Lung (tissue), 12 donors: ENCODE results near the gene GSTM4. TPM values are rescaled to one million over a fixed set of nuclear protein-coding genes. Genes with fewer than 3 reads are reported as not detected.

Experiments
- ATAC-seq: fragments of 200-7000 bp; cut with Tn5 transposase; one replicate; pipeline ENCODE4 v1.9.1; 2020; ENCODE audit warnings: moderate number of reproducible peaks; ENCODE audit not compliant: insufficient read depth, low FRiP score
- DNase-seq, 3 donors: peaks; one replicate each; pipeline ENCODE4 v3.0.0-alpha.2; 2013 to 2017
- H3K27ac ChIP-seq, 2 donors: one replicate each; pipeline ENCODE4 v1.5.1; 2013; ENCODE audit warnings: mild to moderate bottlenecking in 2 of 2, moderate library complexity in 2 of 2, control low read depth in 1 of 2, inconsistent platforms in 1 of 2, low read depth in 1 of 2, low read length in 1 of 2
- H3K27me3 ChIP-seq, 3 donors: one replicate each; pipeline ENCODE4 v1.5.1; 2013; ENCODE audit warnings: low read length in 2 of 3; ENCODE audit not compliant: control insufficient read depth in 3 of 3, insufficient read depth in 3 of 3
- H3K36me3 ChIP-seq, 4 donors: one replicate each; pipeline ENCODE4 v1.5.1; 2013; ENCODE audit warnings: low read length in 4 of 4, mild to moderate bottlenecking in 1 of 4, moderate library complexity in 1 of 4; ENCODE audit not compliant: control insufficient read depth in 4 of 4, insufficient read depth in 4 of 4
- H3K4me1 ChIP-seq, 5 donors: one replicate each; pipeline ENCODE4 v1.5.1; 2013; ENCODE audit warnings: low read length in 5 of 5, mild to moderate bottlenecking in 2 of 5, moderate library complexity in 1 of 5; ENCODE audit not compliant: control insufficient read depth in 5 of 5, insufficient read depth in 5 of 5
- H3K4me3 ChIP-seq: one replicate; pipeline ENCODE4 v1.5.1; 2013; ENCODE audit warnings: mild to moderate bottlenecking, control low read depth, moderate library complexity
- H3K9ac ChIP-seq, 2 donors: one replicate each; pipeline ENCODE4 v1.5.1; 2013; ENCODE audit warnings: low read length in 2 of 2, control low read depth in 1 of 2; ENCODE audit not compliant: insufficient read depth in 1 of 2
- H3K9me3 ChIP-seq, 4 donors: one replicate each; pipeline ENCODE4 v1.5.1; 2013; ENCODE audit warnings: low read length in 3 of 4, mild to moderate bottlenecking in 1 of 4, moderate library complexity in 1 of 4; ENCODE audit not compliant: control insufficient read depth in 4 of 4, insufficient read depth in 3 of 4
- CTCF ChIP-seq: IDR thresholded peaks from 2 replicates; pipeline ENCODE4 v1.5.1; 2012; ENCODE audit warnings: mild to moderate bottlenecking; ENCODE audit errors: control extremely low read depth, extremely low read depth
- WGBS, 2 donors: extraction: QIAGEN DNeasy Blood & Tissue Kit; methylation state at CpG; one replicate each; pipeline ENCODE4 v1.1.7; 2013; 5-methylcytosine and 5-hydroxymethylcytosine counted together
- polyA plus RNA-seq, 2 donors: library from polyadenylated mRNA; stranded (reverse); fragments of 200-250 nt; gene quantifications; one replicate each; pipeline ENCODE4 v1.2.1, GENCODE V29; 2013
- total RNA-seq, 2 donors: library from RNA; depleted of rRNA in 1 of 2; stranded (reverse); fragments of >200 nt in 1 of 2; gene quantifications; one replicate each; pipeline ENCODE4 v1.2.1, GENCODE V29; 2014 to 2021
- donor health status: control.
- donor health status: control.
- donor health status: Bipolar disorder and iron deficiency.
- donor health status: healthy.
- donor health status: DM: yes; HTN: yes; CAD: no.

GSTM4 gene
- total and polyA plus RNA-seq, 4 donors, result 8.8 to 19.7 (median 17.9) TPM

DNA sequence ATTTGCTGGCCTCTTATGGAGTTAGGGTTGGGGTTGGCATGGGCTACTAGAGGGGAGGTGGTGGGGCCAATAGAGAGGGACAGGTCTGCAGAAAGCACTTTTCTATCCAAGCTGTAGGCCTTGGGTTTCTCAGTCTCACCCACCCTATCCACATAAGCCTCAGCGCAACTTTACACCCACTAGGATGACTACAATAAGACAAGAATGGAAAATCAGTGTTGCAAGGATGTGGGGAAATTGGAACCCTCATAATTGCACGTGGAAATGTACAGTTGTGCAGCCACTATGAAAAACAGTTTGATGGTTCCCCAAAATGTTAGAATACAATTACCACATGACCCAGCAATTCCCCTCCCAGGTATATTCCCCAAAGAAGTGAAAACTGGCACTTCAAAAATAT is 14.0 kb upstream of the GSTM4 start:
- H3K27ac ChIP-seq, result no peak overlapping the region
- H3K9me3 ChIP-seq, result no peaks in the 10 kb centered on the region
- DNase-seq (no peak), ATAC-seq (no peak)
- no peak overlapping the region for H3K9ac ChIP-seq
- TF ChIP-seq CTCF, result no peak
- no peaks in the 10 kb centered on the region for H3K36me3 ChIP-seq
- H3K4me1 ChIP-seq, result peaks cover 0 to 9% (median 3%) of the 10 kb centered on the region in 5 donors
- WGBS, 2 donors, result 53 to 75% methylated on average over 2 of the region's 2 CpGs
- H3K27me3 ChIP-seq, result no peaks in the 10 kb centered on the region
- H3K4me3 ChIP-seq, result no peak overlapping the region

DNA sequence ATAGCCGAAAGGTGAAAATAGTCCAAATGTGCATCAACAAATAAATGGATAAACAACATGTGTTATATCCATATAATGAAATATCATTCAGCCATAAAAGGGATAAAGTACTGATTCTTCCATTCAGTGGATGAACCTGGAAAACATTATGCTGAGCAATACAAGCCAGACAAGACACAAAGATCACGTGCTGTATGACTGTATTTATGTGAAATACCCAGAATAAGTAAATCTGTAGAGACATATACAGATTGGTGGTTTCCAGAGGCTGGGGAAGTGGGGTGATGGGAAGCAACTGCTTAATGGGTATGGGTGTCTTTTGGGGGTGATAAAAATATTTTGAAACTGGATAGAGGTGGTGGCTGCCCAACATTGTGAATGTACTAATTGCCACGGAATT is 13.3 kb upstream of the GSTM4 start:
- Histone ChIP-seq H3K4me1 (peaks cover 0 to 9% (median 3%) of the 10 kb centered on the region in 5 donors), H3K9ac (no peak overlapping the region), H3K27me3 (no peaks in the 10 kb centered on the region), H3K27ac (no peak overlapping the region), H3K9me3 (no peaks in the 10 kb centered on the region), H3K4me3 (no peak overlapping the region), H3K36me3 (no peaks in the 10 kb centered on the region)
- DNase-seq, result no peak
- TF ChIP-seq CTCF, result no peak
- no peak for ATAC-seq
- 70 to 74% methylated on average over 3 of the region's 3 CpGs for WGBS, 2 donors

- H3K27ac ChIP-seq, result no peak overlapping the region
- H3K4me3 ChIP-seq, result peak overlapping the region; percentile 1
- ATAC-seq, result peak; percentile 83
- H3K9ac ChIP-seq, result no peak overlapping the region
- TF ChIP-seq CTCF, result peak; percentile 85
- DNase-seq, result peak; percentile 78 to 86 (median 79)
- H3K9me3 ChIP-seq, result no peaks in the 10 kb centered on the region
- no peaks in the 10 kb centered on the region for H3K36me3 ChIP-seq
- peaks cover 0 to 9% (median 3%) of the 10 kb centered on the region in 5 donors for H3K4me1 ChIP-seq
- WGBS, 2 donors, result 38 to 44% methylated on average over 32 of the region's 32 CpGs
- H3K27me3 ChIP-seq, result no peaks in the 10 kb centered on the region
Observed at GRCh38 chr1:109643385-109644230, 12.3 kb upstream of the GSTM4 start.
